Astrocyte (in vitro differentiated cells and primary cell): ENCODE measurements around the gene MARCHF10. TPM values are rescaled to one million over a fixed set of nuclear protein-coding genes. Genes with fewer than 3 reads are reported as not detected.
A peak's percentile ranks its signal among the peaks of the same experiment; 100 is the strongest.

Experiments
- DNase-seq: peaks from one replicate; pipeline ENCODE4 v3.0.0-alpha.2; 2010; ENCODE audit warnings: low read depth
- FAIRE-seq: peaks from 2 replicates; lab custom pipeline; 2011; peaks lifted over from hg19 to GRCh38; lab: Jason Lieb, UNC
- H2AFZ ChIP-seq: 2 replicates; pipeline ENCODE4 v1.6.0; 2012; ENCODE audit warnings: low read depth, low read length, inconsistent platforms
- H3K27ac ChIP-seq: 2 replicates; pipeline ENCODE4 v1.5.1; 2011; ENCODE audit warnings: low read depth, low read length, inconsistent platforms
- H3K27me3 ChIP-seq: 2 replicates; pipeline ENCODE4 v1.6.0; 2011; ENCODE audit warnings: low read length, inconsistent platforms; ENCODE audit not compliant: insufficient read depth
- H3K36me3 ChIP-seq: 2 replicates; pipeline ENCODE4 v1.5.1; 2011; ENCODE audit warnings: low read length, inconsistent platforms; ENCODE audit not compliant: insufficient read depth
- H3K4me1 ChIP-seq: 2 replicates; pipeline ENCODE4 v1.5.1; 2011; ENCODE audit warnings: low read length, inconsistent platforms; ENCODE audit not compliant: insufficient read depth
- H3K4me2 ChIP-seq: 2 replicates; pipeline ENCODE4 v1.6.0; 2012; ENCODE audit warnings: low read length, inconsistent platforms
- H3K4me3 ChIP-seq: 2 replicates; pipeline ENCODE4 v1.5.1; 2011; ENCODE audit warnings: low read depth, mild to moderate bottlenecking, low read length, inconsistent platforms; ENCODE audit not compliant: insufficient read depth
- H3K79me2 ChIP-seq: 2 replicates; pipeline ENCODE4 v1.6.0; 2012; ENCODE audit warnings: mild to moderate bottlenecking, low read length, inconsistent platforms; ENCODE audit not compliant: insufficient read depth
- H3K9ac ChIP-seq: 2 replicates; pipeline ENCODE4 v1.6.0; 2012; ENCODE audit warnings: mild to moderate bottlenecking, low read length, inconsistent platforms
- H3K9me3 ChIP-seq: 2 replicates; pipeline ENCODE4 v1.5.1; 2012; ENCODE audit warnings: low read depth, mild to moderate bottlenecking, low read length, inconsistent platforms; ENCODE audit not compliant: insufficient read depth
- H4K20me1 ChIP-seq: 2 replicates; pipeline ENCODE4 v1.6.0; 2012; ENCODE audit warnings: low read length, inconsistent platforms; ENCODE audit not compliant: insufficient read depth
- H3K27ac Mint-ChIP-seq: one replicate; pipeline ENCODE4 v1.8.0; 2021; ENCODE audit warnings: mild to moderate bottlenecking, mixed read lengths; ENCODE audit not compliant: unreplicated experiment
- H3K27me3 Mint-ChIP-seq: one replicate; pipeline ENCODE4 v1.8.0; 2021; ENCODE audit warnings: low read depth, mixed read lengths; ENCODE audit not compliant: unreplicated experiment
- H3K36me3 Mint-ChIP-seq: one replicate; pipeline ENCODE4 v1.8.0; 2021; ENCODE audit warnings: low read depth, mixed read lengths; ENCODE audit not compliant: unreplicated experiment
- H3K4me1 Mint-ChIP-seq: one replicate; pipeline ENCODE4 v1.8.0; 2021; ENCODE audit warnings: low read depth, mixed read lengths; ENCODE audit not compliant: unreplicated experiment
- H3K4me3 Mint-ChIP-seq: one replicate; pipeline ENCODE4 v1.8.0; 2021; ENCODE audit warnings: mild to moderate bottlenecking, moderate library complexity, mixed read lengths; ENCODE audit not compliant: unreplicated experiment
- H3K9me3 Mint-ChIP-seq: one replicate; pipeline ENCODE4 v1.8.0; 2021; ENCODE audit warnings: mild to moderate bottlenecking, mixed read lengths; ENCODE audit not compliant: unreplicated experiment
- CTCF ChIP-seq: IDR thresholded peaks from 2 replicates; pipeline ENCODE4 v1.5.1; 2011; ENCODE audit warnings: low read depth, mild to moderate bottlenecking, inconsistent platforms, low read length, moderate library complexity; ENCODE audit not compliant: insufficient read depth
- EZH2 ChIP-seq: IDR thresholded peaks from 2 replicates; pipeline ENCODE4 v1.6.1; 2012; ENCODE audit warnings: mild to moderate bottlenecking, low read length, inconsistent platforms; ENCODE audit not compliant: insufficient read depth
- total RNA-seq: library from RNA; stranded (reverse); gene quantifications from 2 replicates; pipeline ENCODE4 v1.2.1, GENCODE V29; 2021

Gene MARCHF10
- total RNA-seq, 1 donor from 2014 or later = not detected

DNA sequence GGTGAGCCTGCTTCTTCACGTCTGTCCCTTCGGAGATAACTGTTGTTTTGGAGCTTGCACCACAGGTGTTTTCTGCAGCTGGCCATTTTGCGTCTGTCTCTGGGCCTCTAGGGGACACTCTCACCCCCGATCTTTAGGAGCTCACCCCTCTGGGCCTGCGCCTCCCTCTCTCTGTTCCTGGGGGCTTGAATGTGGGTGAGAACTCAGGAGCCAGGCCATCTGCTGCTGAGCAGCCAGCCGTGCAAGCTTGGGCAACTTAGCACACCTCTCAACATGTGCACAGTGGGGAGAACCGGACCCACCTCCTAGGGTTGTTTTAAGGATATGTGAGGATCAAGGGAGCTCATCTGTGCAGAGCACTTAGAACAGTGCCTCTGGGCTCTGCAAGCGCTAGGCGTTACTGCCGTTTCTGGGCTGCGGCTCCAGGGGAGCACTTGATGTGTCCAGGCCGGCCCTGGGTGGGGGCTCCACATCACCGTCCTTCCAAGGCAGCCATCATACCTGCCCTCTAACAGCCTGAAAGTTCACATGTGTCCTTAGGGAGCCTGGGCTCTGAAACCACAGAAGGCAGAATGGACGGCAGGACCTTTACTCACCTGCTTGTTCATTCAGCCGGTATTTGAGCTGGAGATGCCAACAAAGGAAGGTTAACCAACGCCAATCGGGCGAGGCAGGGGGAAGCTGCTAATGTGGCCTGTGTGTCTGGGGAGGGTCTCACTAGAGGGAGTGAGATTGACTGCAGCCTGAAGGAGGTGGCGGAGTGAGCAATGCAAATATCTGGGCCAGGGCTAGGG, 114.3 kb downstream of the MARCHF10 start:
- Mint-ChIP-seq H3K27me3 (no peaks in the 10 kb centered on the region), H3K9me3 (no peaks in the 10 kb centered on the region), H3K4me3 (no peak overlapping the region), H3K4me1 (peaks cover 15% of the 10 kb centered on the region), H3K36me3 (peaks cover 16% of the 10 kb centered on the region), H3K27ac (peak overlapping the region; percentile 72)
- peak overlapping the region; percentile 21 for H3K4me2 ChIP-seq
- H3K9ac ChIP-seq = peak overlapping the region; percentile 25
- peaks cover 14% of the 10 kb centered on the region for H3K4me1 ChIP-seq
- no peak overlapping the region for H3K4me3 ChIP-seq
- no peak overlapping the region for H3K27ac ChIP-seq
- no peaks in the 10 kb centered on the region for H3K9me3 ChIP-seq
- no peak for DNase-seq
- no peak for FAIRE-seq
- no peaks in the 10 kb centered on the region for H3K27me3 ChIP-seq
- no peaks in the 10 kb centered on the region for H3K79me2 ChIP-seq
- H2AFZ ChIP-seq = no peak overlapping the region
- peaks cover 15% of the 10 kb centered on the region for H3K36me3 ChIP-seq
- H4K20me1 ChIP-seq = peaks cover 35% of the 10 kb centered on the region
- TF ChIP-seq CTCF (no peak), EZH2 (no peak)

- Histone ChIP-seq H3K9me3 (no peaks in the 10 kb centered on the region), H3K27me3 (no peaks in the 10 kb centered on the region), H4K20me1 (peaks cover 45% of the 10 kb centered on the region), H3K27ac (no peak overlapping the region), H3K4me3 (no peak overlapping the region), H3K36me3 (peaks cover 16% of the 10 kb centered on the region), H3K4me2 (no peak overlapping the region), H3K79me2 (no peaks in the 10 kb centered on the region), H2AFZ (no peak overlapping the region), H3K9ac (no peak overlapping the region), H3K4me1 (peaks cover 14% of the 10 kb centered on the region)
- Mint-ChIP-seq H3K27ac (no peak overlapping the region), H3K4me3 (no peak overlapping the region), H3K9me3 (no peaks in the 10 kb centered on the region), H3K27me3 (no peaks in the 10 kb centered on the region), H3K36me3 (peaks cover 16% of the 10 kb centered on the region), H3K4me1 (peaks cover 15% of the 10 kb centered on the region)
- FAIRE-seq = no peak
- peak; percentile 19 for TF ChIP-seq CTCF
- no peak for TF ChIP-seq EZH2
- DNase-seq = no peak
These were observed 115.2 kb downstream of the MARCHF10 start for GRCh38 chr17:62692721-62693431.
